ENCODE data around the gene ADGRG3.
A peak's percentile ranks its signal among the peaks of the same experiment; 100 is the strongest.

Gene ADGRG3

DNA sequence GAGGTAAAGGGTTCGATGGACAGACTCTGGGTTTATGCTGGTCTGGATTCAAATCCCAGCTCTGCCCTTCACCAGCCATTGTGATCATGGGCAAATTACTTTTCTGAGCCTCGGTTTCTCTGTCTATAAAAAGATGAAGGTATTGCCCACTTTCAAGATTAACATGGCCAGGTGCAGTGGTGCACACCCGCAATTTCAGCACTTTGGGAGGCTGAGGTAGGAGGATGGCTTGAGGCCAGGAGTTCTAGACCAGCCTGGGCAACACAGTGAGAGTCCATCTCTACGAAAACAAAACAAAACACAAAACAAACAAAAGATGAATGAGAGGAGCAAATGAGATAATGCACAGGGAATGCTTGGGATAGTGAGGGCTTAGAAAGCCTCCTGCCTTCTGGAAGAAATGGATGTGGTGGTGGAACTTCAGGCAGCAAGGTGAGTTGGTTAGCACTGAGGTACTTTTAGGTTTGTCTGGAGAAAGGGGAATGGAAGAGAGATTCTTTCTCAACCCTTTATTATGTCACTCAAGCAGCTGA, 8.5 kb downstream of the ADGRG3 start:
- Histone ChIP-seq H3K4me3 (replicated peaks; ENCODE audit: insufficient read depth, low read length) (no peak overlapping the region), H3K27ac (replicated peaks) (peak overlapping the region; percentile 53), H3K27me3 (ENCODE audit: insufficient read depth, poor library complexity, severe bottlenecking) (no peaks in the 10 kb centered on the region)
- TF ChIP-seq SPI1 (IDR thresholded peaks at IDR 0.05; ENCODE audit: borderline replicate concordance, low read depth) (no peak), POLR2AphosphoS5 (IDR thresholded peaks at IDR 0.05; ENCODE audit: low read depth) (no peak), GABPA (IDR thresholded peaks at IDR 0.05; ENCODE audit: low read depth) (no peak)
- TF ChIP-seq, protein P1, sequence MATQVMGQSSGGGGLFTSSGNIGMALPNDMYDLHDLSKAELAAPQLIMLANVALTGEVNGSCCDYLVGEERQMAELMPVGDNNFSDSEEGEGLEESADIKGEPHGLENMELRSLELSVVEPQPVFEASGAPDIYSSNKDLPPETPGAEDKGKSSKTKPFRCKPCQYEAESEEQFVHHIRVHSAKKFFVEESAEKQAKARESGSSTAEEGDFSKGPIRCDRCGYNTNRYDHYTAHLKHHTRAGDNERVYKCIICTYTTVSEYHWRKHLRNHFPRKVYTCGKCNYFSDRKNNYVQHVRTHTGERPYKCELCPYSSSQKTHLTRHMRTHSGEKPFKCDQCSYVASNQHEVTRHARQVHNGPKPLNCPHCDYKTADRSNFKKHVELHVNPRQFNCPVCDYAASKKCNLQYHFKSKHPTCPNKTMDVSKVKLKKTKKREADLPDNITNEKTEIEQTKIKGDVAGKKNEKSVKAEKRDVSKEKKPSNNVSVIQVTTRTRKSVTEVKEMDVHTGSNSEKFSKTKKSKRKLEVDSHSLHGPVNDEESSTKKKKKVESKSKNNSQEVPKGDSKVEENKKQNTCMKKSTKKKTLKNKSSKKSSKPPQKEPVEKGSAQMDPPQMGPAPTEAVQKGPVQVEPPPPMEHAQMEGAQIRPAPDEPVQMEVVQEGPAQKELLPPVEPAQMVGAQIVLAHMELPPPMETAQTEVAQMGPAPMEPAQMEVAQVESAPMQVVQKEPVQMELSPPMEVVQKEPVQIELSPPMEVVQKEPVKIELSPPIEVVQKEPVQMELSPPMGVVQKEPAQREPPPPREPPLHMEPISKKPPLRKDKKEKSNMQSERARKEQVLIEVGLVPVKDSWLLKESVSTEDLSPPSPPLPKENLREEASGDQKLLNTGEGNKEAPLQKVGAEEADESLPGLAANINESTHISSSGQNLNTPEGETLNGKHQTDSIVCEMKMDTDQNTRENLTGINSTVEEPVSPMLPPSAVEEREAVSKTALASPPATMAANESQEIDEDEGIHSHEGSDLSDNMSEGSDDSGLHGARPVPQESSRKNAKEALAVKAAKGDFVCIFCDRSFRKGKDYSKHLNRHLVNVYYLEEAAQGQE (IDR thresholded peaks at IDR 0.05; ENCODE audit: insufficient replicate concordance, low read depth) = no peak
- TF ChIP-seq, protein P2, sequence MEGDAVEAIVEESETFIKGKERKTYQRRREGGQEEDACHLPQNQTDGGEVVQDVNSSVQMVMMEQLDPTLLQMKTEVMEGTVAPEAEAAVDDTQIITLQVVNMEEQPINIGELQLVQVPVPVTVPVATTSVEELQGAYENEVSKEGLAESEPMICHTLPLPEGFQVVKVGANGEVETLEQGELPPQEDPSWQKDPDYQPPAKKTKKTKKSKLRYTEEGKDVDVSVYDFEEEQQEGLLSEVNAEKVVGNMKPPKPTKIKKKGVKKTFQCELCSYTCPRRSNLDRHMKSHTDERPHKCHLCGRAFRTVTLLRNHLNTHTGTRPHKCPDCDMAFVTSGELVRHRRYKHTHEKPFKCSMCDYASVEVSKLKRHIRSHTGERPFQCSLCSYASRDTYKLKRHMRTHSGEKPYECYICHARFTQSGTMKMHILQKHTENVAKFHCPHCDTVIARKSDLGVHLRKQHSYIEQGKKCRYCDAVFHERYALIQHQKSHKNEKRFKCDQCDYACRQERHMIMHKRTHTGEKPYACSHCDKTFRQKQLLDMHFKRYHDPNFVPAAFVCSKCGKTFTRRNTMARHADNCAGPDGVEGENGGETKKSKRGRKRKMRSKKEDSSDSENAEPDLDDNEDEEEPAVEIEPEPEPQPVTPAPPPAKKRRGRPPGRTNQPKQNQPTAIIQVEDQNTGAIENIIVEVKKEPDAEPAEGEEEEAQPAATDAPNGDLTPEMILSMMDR (IDR thresholded peaks at IDR 0.05; ENCODE audit: insufficient read depth, low read length) = no peak
- DNase-seq (ENCODE audit: low read depth in 1 of 2, low spot score in 1 of 2) = no peak

DNA sequence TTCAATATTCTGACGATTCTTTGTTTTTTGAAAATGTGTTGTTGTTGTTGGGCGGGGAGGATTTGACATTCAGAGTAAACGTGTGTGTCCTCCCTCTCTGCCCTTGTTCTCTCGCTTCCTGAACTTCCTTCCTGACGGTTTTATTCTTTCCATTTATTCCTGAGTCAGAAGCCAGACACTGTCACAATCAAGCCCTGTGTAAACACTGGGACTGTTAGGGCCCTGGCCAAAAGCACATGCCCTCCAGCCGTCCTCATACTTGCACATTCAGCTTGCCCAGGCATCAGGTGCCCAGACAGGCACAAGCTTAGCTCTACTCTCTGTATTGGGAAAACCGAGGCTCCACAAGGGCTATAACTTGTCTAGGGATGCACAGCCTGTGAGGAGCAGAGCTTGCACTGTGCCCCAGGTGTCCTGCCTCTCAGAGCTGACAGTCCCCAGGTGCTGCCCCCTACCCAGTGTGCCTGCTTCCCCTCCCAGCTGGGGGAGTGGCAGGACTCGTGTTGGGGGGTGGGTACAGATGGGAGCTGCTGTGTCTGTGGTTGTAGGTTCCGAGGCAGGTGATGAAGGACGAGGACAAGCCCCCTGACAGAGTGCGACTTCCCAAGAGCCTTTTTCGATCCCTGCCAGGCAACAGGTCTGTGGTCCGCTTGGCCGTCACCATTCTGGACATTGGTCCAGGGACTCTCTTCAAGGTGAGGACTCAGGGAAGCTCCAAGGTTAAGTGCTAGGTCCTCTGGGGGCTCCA, 9.7 kb downstream of the ADGRG3 start:
- Histone ChIP-seq H3K27me3 (ENCODE audit: insufficient read depth, poor library complexity, severe bottlenecking) (no peaks in the 10 kb centered on the region), H3K4me3 (replicated peaks; ENCODE audit: insufficient read depth, low read length) (no peak overlapping the region), H3K27ac (replicated peaks) (no peak overlapping the region)
- TF ChIP-seq GABPA (IDR thresholded peaks at IDR 0.05; ENCODE audit: low read depth) = no peak
- TF ChIP-seq, protein P2 (IDR thresholded peaks at IDR 0.05; ENCODE audit: insufficient read depth, low read length) = no peak
- TF ChIP-seq, protein P1 (IDR thresholded peaks at IDR 0.05; ENCODE audit: insufficient replicate concordance, low read depth) = no peak
- no peak for TF ChIP-seq POLR2AphosphoS5 (IDR thresholded peaks at IDR 0.05; ENCODE audit: low read depth)
- TF ChIP-seq SPI1 (IDR thresholded peaks at IDR 0.05; ENCODE audit: borderline replicate concordance, low read depth) = no peak
- no peak for DNase-seq (ENCODE audit: low read depth in 1 of 2, low spot score in 1 of 2)

DNA sequence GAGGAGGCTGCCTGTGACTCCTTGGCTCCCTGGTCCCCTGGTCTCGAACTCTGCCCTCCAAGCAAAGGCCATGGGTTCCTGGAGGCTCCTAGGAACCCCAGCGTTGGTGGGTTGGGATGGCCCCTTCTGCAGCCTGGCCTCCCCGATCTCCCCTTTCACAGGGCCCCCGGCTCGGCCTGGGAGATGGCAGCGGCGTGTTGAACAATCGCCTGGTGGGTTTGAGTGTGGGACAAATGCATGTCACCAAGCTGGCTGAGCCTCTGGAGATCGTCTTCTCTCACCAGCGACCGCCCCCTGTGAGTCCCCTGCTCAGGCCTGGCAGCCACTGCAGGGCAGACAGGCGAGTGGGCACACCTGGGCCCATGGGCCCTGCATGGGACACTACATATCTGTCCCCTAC, 10.9 kb downstream of the ADGRG3 start:
- H3K4me3 ChIP-seq (replicated peaks; ENCODE audit: insufficient read depth, low read length) = no peak overlapping the region
- DNase-seq (ENCODE audit: low read depth in 1 of 2, low spot score in 1 of 2) = no peak
- TF ChIP-seq GABPA (IDR thresholded peaks at IDR 0.05; ENCODE audit: low read depth) = no peak
- TF ChIP-seq POLR2AphosphoS5 (IDR thresholded peaks at IDR 0.05; ENCODE audit: low read depth) = no peak
- no peak for TF ChIP-seq SPI1 (IDR thresholded peaks at IDR 0.05; ENCODE audit: borderline replicate concordance, low read depth)
- TF ChIP-seq, protein P2 (IDR thresholded peaks at IDR 0.05; ENCODE audit: insufficient read depth, low read length) = no peak
- TF ChIP-seq, protein P1 (IDR thresholded peaks at IDR 0.05; ENCODE audit: insufficient replicate concordance, low read depth) = no peak
- no peaks in the 10 kb centered on the region for H3K27me3 ChIP-seq (ENCODE audit: insufficient read depth, poor library complexity, severe bottlenecking)
- no peak overlapping the region for H3K27ac ChIP-seq (replicated peaks)
